ENCODE results near the gene ACTRT2. TPM values are rescaled to one million over a fixed set of nuclear protein-coding genes. Genes with fewer than 3 reads are reported as not detected.

The ACTRT2 gene
- polyA plus RNA-seq, 1 of the 3 experiments (the other 2 are of a cell fraction): not detected

GRCh38 chr1:3027611-3028371 is 6.5 kb downstream of the ACTRT2 start:
- no peak for DNase-seq
- Histone ChIP-seq H4K20me1 (ENCODE audit: insufficient read depth) (no peaks in the 10 kb centered on the region), H3K9me2 (no peaks in the 10 kb centered on the region), H3K79me2 (ENCODE audit: insufficient read depth) (no peaks in the 10 kb centered on the region), H3K27ac (ENCODE audit: low read depth in 2 of 2, low read length in 1 of 2) (no peak overlapping the region), H3K9ac (no peak overlapping the region), H3K27me3 (ENCODE audit: insufficient read depth) (no peaks in the 10 kb centered on the region), H3K4me1 (ENCODE audit: control insufficient read depth in 1 of 2, insufficient read depth in 2 of 2, low read depth in 1 of 2, low read length in 1 of 2) (no peaks in the 10 kb centered on the region), H3K9me3 (no peaks in the 10 kb centered on the region), H3K4me2 (no peak overlapping the region), H3K4me3 (ENCODE audit: low read depth in 2 of 2, low read length in 1 of 2) (no peak overlapping the region), H3K36me3 (replicated peaks in 1 of 2; ENCODE audit: control insufficient read depth in 1 of 2, insufficient read depth in 2 of 2, low read length in 1 of 2) (no peaks in the 10 kb centered on the region), H3F3A (replicated peaks; ENCODE audit: insufficient read depth) (no peaks in the 10 kb centered on the region), H2AFZ (ENCODE audit: low read depth) (no peak overlapping the region)
- WGBS (ENCODE audit: low lambda C conversion rate): 0% methylated on average over 2 of the region's 20 CpGs
- CTCF ChIA-PET: interaction anchor here (1.4 to 1.9 kb wide), 2 partner anchors 10 to 16 kb away, joined by 3 to 4 read pairs; no protein-coding TSS in a partner anchor
- POLR2A ChIA-PET: no interaction called here
- no peak for TF ChIP-seq NFIC (IDR thresholded peaks at IDR 0.05; ENCODE audit: borderline replicate concordance)
- no peak for TF ChIP-seq REST (IDR thresholded peaks at IDR 0.05; ENCODE audit: low read depth, low read length)
- TF ChIP-seq ELF1 (IDR thresholded peaks at IDR 0.05): no peak
- TF ChIP-seq PBX3 (IDR thresholded peaks at IDR 0.05): no peak
- no peak for TF ChIP-seq FOSL2 (IDR thresholded peaks at IDR 0.05; ENCODE audit: borderline replicate concordance, low read depth)
- no peak for TF ChIP-seq TCF12 (IDR thresholded peaks at IDR 0.05)
- no peak for TF ChIP-seq POLR2AphosphoS5 (IDR thresholded peaks at IDR 0.05; ENCODE audit: low read depth, low read length)
- TF ChIP-seq TEAD4 (IDR thresholded peaks at IDR 0.05; ENCODE audit: borderline replicate concordance, insufficient read depth): no peak
- TF ChIP-seq MXI1 (IDR thresholded peaks at IDR 0.05; ENCODE audit: low read depth, low read length): no peak
- no peak for TF ChIP-seq GABPA (IDR thresholded peaks at IDR 0.05; ENCODE audit: low read depth)
- TF ChIP-seq SIN3A (IDR thresholded peaks at IDR 0.05; ENCODE audit: borderline replicate concordance, low read depth, low read length): no peak
- no peak for TF ChIP-seq TAF1 (IDR thresholded peaks at IDR 0.05; ENCODE audit: borderline replicate concordance, low read depth, low read length)
- TF ChIP-seq FOXJ3 (CRISPR knock-in tag; IDR thresholded peaks at IDR 0.05): no peak
- no peak for TF ChIP-seq NRF1 (IDR thresholded peaks at IDR 0.05; ENCODE audit: low read depth, low read length)
- TF ChIP-seq RAD21 (IDR thresholded peaks at IDR 0.05; ENCODE audit: low read length): no peak
- no peak for TF ChIP-seq ZBTB33 (IDR thresholded peaks at IDR 0.05; ENCODE audit: borderline replicate concordance, low read depth)
- no peak for TF ChIP-seq IRF3 (IDR thresholded peaks at IDR 0.05; ENCODE audit: low read depth, low read length)
- TF ChIP-seq EZH2phosphoT487 (IDR thresholded peaks at IDR 0.05; ENCODE audit: borderline replicate concordance, low read depth): no peak
- TF ChIP-seq GATA2 (CRISPR knock-in tag; IDR thresholded peaks at IDR 0.05): no peak

Measured in SK-N-SH (cell line).